ENCODE data around the gene SLC39A13.

The SLC39A13 gene

DNA sequence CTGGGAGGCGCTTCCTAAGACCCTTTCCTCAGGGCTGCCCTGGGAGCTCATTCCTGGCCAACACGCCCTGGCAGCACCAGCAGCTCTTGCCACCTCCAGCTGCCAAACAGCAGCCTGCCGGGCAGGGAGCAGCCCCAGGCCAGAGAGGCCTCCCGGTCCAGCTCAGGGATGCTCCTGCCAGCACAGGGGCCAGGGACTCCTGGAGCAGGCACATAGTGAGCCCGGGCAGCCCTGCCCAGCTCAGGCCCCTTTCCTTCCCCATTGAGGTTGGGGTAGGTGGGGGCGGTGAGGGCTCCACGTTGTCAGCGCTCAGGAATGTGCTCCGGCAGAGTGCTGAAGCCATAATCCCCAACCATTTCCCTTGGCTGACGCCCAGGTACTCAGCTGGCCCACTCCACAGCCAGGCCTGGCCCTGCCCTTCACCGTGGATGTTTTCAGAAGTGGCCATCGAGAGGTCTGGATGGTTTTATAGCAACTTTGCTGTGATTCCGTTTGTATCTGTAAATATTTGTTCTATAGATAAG is 7.6 kb downstream of the SLC39A13 start:
- no peak overlapping the region for H3K4me3 ChIP-seq (ENCODE audit: low read depth, low read length)
- peak; percentile 95 for DNase-seq (ENCODE audit: low read depth)
- TF ChIP-seq, protein P1, sequence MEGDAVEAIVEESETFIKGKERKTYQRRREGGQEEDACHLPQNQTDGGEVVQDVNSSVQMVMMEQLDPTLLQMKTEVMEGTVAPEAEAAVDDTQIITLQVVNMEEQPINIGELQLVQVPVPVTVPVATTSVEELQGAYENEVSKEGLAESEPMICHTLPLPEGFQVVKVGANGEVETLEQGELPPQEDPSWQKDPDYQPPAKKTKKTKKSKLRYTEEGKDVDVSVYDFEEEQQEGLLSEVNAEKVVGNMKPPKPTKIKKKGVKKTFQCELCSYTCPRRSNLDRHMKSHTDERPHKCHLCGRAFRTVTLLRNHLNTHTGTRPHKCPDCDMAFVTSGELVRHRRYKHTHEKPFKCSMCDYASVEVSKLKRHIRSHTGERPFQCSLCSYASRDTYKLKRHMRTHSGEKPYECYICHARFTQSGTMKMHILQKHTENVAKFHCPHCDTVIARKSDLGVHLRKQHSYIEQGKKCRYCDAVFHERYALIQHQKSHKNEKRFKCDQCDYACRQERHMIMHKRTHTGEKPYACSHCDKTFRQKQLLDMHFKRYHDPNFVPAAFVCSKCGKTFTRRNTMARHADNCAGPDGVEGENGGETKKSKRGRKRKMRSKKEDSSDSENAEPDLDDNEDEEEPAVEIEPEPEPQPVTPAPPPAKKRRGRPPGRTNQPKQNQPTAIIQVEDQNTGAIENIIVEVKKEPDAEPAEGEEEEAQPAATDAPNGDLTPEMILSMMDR (conservative IDR thresholded peaks at IDR 0.05; ENCODE audit: low read depth, low read length): no peak

DNA sequence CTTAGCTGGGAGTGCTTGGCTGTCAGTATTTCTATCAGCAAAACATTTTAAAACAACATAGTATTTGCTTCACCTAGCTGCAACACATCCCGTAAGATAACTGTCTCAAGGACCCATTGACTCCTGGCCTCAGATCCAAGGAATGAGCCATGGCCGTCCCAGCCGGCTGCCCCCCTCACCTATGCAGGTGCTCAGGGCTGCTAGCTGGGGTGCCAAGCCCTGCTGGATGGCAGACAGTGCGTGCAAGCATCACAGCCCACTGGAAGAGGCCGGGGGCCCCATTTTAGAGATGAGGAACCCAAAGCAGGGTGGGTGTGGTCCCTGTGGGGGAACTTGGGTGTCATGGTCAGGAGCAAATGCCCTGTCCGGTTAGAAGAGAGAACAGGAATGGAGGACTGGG is 9.3 kb downstream of the SLC39A13 start:
- DNase-seq (ENCODE audit: low read depth): no peak
- H3K4me3 ChIP-seq (ENCODE audit: low read depth, low read length): no peak overlapping the region
- TF ChIP-seq, protein P1 (conservative IDR thresholded peaks at IDR 0.05; ENCODE audit: low read depth, low read length): no peak

- no peak overlapping the region for H3K4me3 ChIP-seq (ENCODE audit: low read depth, low read length)
- no peak for DNase-seq (ENCODE audit: low read depth)
- TF ChIP-seq, protein P1 (conservative IDR thresholded peaks at IDR 0.05; ENCODE audit: low read depth, low read length): no peak
These were observed 10.3 kb downstream of the SLC39A13 start for GRCh38 chr11:47418454-47419259.

DNA sequence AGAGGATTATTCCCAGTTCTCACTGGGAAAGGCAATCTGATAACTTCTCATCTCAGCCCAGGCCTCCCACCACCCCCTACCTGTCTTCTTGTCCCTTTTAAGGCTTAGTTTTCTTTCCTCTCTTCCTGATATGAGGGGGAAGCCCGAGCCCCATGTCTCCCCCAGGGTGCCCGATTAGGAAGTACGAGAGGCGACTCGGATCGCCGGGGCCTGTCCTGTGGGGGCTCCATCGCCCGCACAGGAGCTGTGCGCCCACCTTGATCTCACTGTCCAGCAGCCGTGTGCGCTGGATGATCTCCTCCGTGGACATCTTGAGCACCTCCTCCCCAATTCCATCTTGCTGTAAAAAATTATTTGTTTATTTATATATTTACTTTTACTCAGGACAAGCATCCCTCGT is 17.2 kb downstream of the SLC39A13 start:
- DNase-seq (ENCODE audit: low read depth): no peak
- peak overlapping the region; percentile 98 for H3K4me3 ChIP-seq (ENCODE audit: low read depth, low read length)
- TF ChIP-seq, protein P1 (conservative IDR thresholded peaks at IDR 0.05; ENCODE audit: low read depth, low read length): no peak

DNA sequence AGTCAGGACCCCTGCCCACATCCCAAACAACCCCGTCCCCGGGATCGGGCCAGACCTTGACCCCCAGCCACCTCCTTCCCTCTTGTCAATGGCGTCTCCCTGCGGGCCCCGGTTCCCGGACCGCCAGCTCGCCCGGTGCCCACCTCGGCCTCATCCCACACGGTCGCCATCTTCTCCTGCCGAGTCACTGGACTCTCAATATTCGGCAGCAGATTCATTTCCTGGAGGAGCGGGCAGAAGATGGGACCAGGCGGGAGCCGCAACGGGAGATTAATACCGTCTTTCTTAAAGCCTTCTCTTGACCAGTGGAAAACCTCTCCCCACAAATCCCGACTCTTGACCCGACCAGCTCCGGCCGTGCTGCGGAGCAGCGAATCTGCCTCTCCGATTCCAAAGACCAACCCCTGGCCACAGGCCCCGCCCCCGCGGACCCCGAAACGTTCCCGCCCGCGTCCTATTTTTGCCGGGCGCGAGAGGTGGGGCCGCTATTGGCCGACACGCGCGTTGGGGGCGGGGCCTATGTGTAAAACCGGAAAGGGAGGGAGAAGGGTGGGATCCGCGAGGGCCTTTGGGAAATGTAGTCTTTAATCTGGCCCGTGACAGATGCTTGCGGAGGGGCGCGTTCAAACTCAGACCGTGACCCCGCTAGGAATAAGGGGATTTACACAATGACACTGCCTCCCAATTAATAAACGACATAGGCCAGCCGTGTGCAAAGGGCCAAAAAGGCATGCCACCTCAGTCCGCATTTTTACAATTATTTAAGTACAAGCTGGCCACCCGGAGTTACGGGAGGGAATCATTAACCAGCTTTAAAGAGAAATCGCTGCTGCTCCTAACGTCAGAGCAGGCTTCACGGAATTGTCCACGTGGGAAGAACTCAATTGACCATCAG is 17.9 kb downstream of the SLC39A13 start, which contains the start of gene PSMC3:
TSS of gene PSMC3 (minus strand) at position 378 of the 895 bp plus-strand sequence. CDS start at position 218, 160 bp downstream.
- peak within 1 kb of the TSS; percentile 98 for H3K4me3 ChIP-seq (ENCODE audit: low read depth, low read length)
- TF ChIP-seq, protein P1 (conservative IDR thresholded peaks at IDR 0.05; ENCODE audit: low read depth, low read length): no peak

DNA sequence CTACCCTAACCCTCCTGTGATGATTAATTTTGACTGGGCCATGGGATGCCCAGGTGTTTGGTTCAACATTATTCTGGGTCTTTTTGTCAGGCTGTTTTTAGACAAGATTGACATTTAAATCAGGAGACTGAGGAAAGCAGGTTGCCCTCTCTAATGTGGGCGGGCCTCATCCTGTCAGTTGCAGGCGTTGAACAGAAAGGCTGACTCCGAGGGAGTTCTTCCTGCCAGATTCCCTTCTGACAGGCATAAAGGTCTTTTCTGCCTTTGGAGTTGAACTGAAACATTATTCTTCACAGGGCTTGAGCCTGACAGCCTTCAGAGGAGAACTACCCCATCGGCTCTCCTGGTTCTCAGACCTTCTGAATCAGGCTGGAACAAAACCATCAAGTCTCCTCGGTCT is 22.1 kb downstream of the SLC39A13 start:
- TF ChIP-seq, protein P1 (conservative IDR thresholded peaks at IDR 0.05; ENCODE audit: low read depth, low read length): no peak
- no peak overlapping the region for H3K4me3 ChIP-seq (ENCODE audit: low read depth, low read length)
- no peak for DNase-seq (ENCODE audit: low read depth)

More for the DNA sequence above, 17.9 kb downstream of the SLC39A13 start, which contains the start of gene PSMC3:
- peak; percentile 97 for DNase-seq (ENCODE audit: low read depth)
